Neural cell (in vitro differentiated cells): ENCODE measurements around the gene SLC7A6OS. TPM values are rescaled to one million over a fixed set of nuclear protein-coding genes. Genes with fewer than 3 reads are reported as not detected.

ENCODE experiments used
- H2AFZ ChIP-seq: fragments of 200-600, 300-800 bp; sonication (generic), shearing (Covaris generic); 2 replicates; pipeline ENCODE4 v1.6.0; 2014; ENCODE audit warnings: low read depth, mild to moderate bottlenecking, antibody characterized with exemption, low read length, moderate library complexity
- H3F3A ChIP-seq: fragments of 200-600 bp; shearing (Covaris generic); 2 replicates; pipeline ENCODE4 v1.6.1; 2016; ENCODE audit warnings: mild to moderate bottlenecking, moderate library complexity, mixed read lengths, antibody characterized with exemption, low read length; ENCODE audit not compliant: insufficient read depth, poor library complexity, severe bottlenecking
- H3K27ac ChIP-seq: fragments of 200-600, 300-800 bp; sonication (generic), shearing (Covaris generic); 2 replicates; pipeline ENCODE4 v1.5.1; 2014; ENCODE audit warnings: mild to moderate bottlenecking, low read length, moderate library complexity
- H3K27me3 ChIP-seq: fragments of 300-800, 200-600 bp; sonication (generic), shearing (Covaris generic); 2 replicates; pipeline ENCODE4 v1.6.0; 2014; ENCODE audit warnings: mild to moderate bottlenecking, low read depth, low read length, moderate library complexity; ENCODE audit not compliant: insufficient read depth
- H3K36me3 ChIP-seq: fragments of 300-800, 200-600 bp; sonication (generic), shearing (Covaris generic); 2 replicates; pipeline ENCODE4 v1.5.1; 2014; ENCODE audit warnings: mild to moderate bottlenecking, antibody characterized with exemption, low read length, moderate library complexity; ENCODE audit not compliant: insufficient read depth
- H3K4me2 ChIP-seq: fragments of 300-800, 200-600 bp; sonication (generic), shearing (Covaris generic); 2 replicates; pipeline ENCODE4 v1.6.0; 2014; ENCODE audit warnings: mild to moderate bottlenecking, low read length
- H3K4me3 ChIP-seq: fragments of 300-800, 200-600 bp; sonication (generic), shearing (Covaris generic); 2 replicates; pipeline ENCODE4 v1.5.1; 2014; ENCODE audit warnings: mild to moderate bottlenecking, low read length, moderate library complexity
- H3K79me2 ChIP-seq: fragments of 200-600 bp; shearing (Covaris generic); replicated peaks from 2 replicates; pipeline ENCODE4 v1.6.0; 2014; ENCODE audit warnings: mild to moderate bottlenecking, low read length, moderate library complexity; ENCODE audit not compliant: insufficient read depth
- H3K9ac ChIP-seq: fragments of 300-800, 200-600 bp; sonication (generic), shearing (Covaris generic); 2 replicates; pipeline ENCODE4 v1.6.1; 2016; ENCODE audit warnings: mild to moderate bottlenecking, low read length, mixed read lengths
- H3K9me2 ChIP-seq: fragments of 200-600 bp; shearing (Covaris generic); 2 replicates; pipeline ENCODE4 v1.6.1; 2016; ENCODE audit warnings: mild to moderate bottlenecking, low read length, mixed read lengths; ENCODE audit not compliant: insufficient read depth
- H3K9me3 ChIP-seq: fragments of 200-600, 300-800 bp; sonication (generic), shearing (Covaris generic); 2 replicates; pipeline ENCODE4 v1.6.1; 2016; ENCODE audit warnings: mild to moderate bottlenecking, mixed run types, low read length, moderate library complexity, mixed read lengths
- H4K20me1 ChIP-seq: fragments of 200-600 bp; shearing (Covaris generic); 2 replicates; pipeline ENCODE4 v1.6.1; 2016; ENCODE audit warnings: mild to moderate bottlenecking, mixed run types; ENCODE audit not compliant: insufficient read depth
- EP300 ChIP-seq: fragments of 450-650 bp; conservative IDR thresholded peaks from 2 replicates; pipeline ENCODE4 v1.6.1; 2014; ENCODE audit warnings: antibody characterized with exemption, mild to moderate bottlenecking, moderate library complexity; ENCODE audit not compliant: poor library complexity, severe bottlenecking
- EZH2 ChIP-seq: fragments of 200-600, 300-800 bp; shearing (Covaris generic), sonication (generic); IDR thresholded peaks from 2 replicates; pipeline ENCODE4 v1.6.1; 2014; ENCODE audit warnings: antibody characterized with exemption, low read length, borderline replicate concordance, mild to moderate bottlenecking; ENCODE audit not compliant: insufficient read depth, poor library complexity, severe bottlenecking
- MXI1 ChIP-seq: fragments of 450-650 bp; conservative IDR thresholded peaks from 2 replicates; pipeline ENCODE4 v1.6.1; 2014; ENCODE audit warnings: antibody characterized with exemption, mild to moderate bottlenecking; ENCODE audit not compliant: poor library complexity, severe bottlenecking
- POLR2AphosphoS5 ChIP-seq: IDR thresholded peaks from 2 replicates; pipeline ENCODE4 v1.6.1; 2012
- RAD21 ChIP-seq: fragments of 450-650 bp; conservative IDR thresholded peaks from 2 replicates; pipeline ENCODE4 v1.6.1; 2014; ENCODE audit warnings: antibody characterized with exemption, mild to moderate bottlenecking, moderate library complexity
- SMC3 ChIP-seq: fragments of 450-650 bp; conservative IDR thresholded peaks from 2 replicates; pipeline ENCODE4 v1.6.1; 2014; ENCODE audit warnings: antibody characterized with exemption, mild to moderate bottlenecking, moderate library complexity; ENCODE audit not compliant: poor library complexity
- TAF1 ChIP-seq: IDR thresholded peaks from 2 replicates; pipeline ENCODE4 v1.6.1; 2012; ENCODE audit warnings: low read depth
- polyA plus RNA-seq: library from polyadenylated mRNA; depleted of rRNA; stranded (reverse); fragments of >200 nt; gene quantifications from 2 replicates; pipeline ENCODE4 v1.2.3, GENCODE V29; 2014
- TF ChIP-seq, protein P1 (sequence below): fragments of 450-650 bp; IDR thresholded peaks from 2 replicates; pipeline ENCODE4 v1.5.1; 2014; ENCODE audit warnings: antibody characterized with exemption, mild to moderate bottlenecking, moderate library complexity; ENCODE audit not compliant: poor library complexity, severe bottlenecking
- TF ChIP-seq, protein P2 (sequence below): IDR thresholded peaks from 2 replicates; pipeline ENCODE4 v1.6.1; 2012; ENCODE audit warnings: borderline replicate concordance

Gene SLC7A6OS
- polyA plus RNA-seq, 1 donor from 2014 or later, result 21.3 TPM

DNA sequence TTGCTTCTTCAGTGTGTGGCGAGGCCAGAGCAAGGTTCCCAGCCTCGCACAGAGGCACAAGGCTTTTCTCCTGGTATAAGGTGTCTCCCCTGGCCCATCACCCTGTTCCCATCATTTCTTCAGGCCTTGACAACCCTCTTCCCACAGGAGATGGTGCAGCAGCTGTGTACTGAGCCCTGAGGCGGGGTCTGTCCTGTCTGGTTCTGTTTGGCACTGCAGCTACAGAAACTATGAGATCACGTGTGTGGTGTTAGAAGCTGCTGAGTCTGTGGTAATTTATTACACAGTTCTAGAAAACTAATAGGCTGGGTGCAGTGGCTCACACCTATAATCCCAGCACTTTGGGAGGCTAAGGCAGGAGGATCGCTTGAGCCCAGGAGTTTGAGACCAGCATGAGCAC is 58.4 kb downstream of the SLC7A6OS start:
- Histone ChIP-seq H3K9me3 (no peaks in the 10 kb centered on the region), H3K4me2 (no peak overlapping the region), H2AFZ (no peak overlapping the region), H3K9me2 (no peaks in the 10 kb centered on the region), H3K9ac (no peak overlapping the region), H3K27ac (no peak overlapping the region), H4K20me1 (no peaks in the 10 kb centered on the region), H3K36me3 (no peaks in the 10 kb centered on the region), H3K79me2 (no peaks in the 10 kb centered on the region), H3K4me3 (no peak overlapping the region), H3K27me3 (no peaks in the 10 kb centered on the region), H3F3A (no peaks in the 10 kb centered on the region)
- TF ChIP-seq POLR2AphosphoS5 (no peak), EZH2 (no peak), SMC3 (no peak), RAD21 (no peak), MXI1 (no peak), EP300 (no peak), TAF1 (no peak)
- TF ChIP-seq, protein P1, sequence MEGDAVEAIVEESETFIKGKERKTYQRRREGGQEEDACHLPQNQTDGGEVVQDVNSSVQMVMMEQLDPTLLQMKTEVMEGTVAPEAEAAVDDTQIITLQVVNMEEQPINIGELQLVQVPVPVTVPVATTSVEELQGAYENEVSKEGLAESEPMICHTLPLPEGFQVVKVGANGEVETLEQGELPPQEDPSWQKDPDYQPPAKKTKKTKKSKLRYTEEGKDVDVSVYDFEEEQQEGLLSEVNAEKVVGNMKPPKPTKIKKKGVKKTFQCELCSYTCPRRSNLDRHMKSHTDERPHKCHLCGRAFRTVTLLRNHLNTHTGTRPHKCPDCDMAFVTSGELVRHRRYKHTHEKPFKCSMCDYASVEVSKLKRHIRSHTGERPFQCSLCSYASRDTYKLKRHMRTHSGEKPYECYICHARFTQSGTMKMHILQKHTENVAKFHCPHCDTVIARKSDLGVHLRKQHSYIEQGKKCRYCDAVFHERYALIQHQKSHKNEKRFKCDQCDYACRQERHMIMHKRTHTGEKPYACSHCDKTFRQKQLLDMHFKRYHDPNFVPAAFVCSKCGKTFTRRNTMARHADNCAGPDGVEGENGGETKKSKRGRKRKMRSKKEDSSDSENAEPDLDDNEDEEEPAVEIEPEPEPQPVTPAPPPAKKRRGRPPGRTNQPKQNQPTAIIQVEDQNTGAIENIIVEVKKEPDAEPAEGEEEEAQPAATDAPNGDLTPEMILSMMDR, result no peak
- TF ChIP-seq, protein P2, sequence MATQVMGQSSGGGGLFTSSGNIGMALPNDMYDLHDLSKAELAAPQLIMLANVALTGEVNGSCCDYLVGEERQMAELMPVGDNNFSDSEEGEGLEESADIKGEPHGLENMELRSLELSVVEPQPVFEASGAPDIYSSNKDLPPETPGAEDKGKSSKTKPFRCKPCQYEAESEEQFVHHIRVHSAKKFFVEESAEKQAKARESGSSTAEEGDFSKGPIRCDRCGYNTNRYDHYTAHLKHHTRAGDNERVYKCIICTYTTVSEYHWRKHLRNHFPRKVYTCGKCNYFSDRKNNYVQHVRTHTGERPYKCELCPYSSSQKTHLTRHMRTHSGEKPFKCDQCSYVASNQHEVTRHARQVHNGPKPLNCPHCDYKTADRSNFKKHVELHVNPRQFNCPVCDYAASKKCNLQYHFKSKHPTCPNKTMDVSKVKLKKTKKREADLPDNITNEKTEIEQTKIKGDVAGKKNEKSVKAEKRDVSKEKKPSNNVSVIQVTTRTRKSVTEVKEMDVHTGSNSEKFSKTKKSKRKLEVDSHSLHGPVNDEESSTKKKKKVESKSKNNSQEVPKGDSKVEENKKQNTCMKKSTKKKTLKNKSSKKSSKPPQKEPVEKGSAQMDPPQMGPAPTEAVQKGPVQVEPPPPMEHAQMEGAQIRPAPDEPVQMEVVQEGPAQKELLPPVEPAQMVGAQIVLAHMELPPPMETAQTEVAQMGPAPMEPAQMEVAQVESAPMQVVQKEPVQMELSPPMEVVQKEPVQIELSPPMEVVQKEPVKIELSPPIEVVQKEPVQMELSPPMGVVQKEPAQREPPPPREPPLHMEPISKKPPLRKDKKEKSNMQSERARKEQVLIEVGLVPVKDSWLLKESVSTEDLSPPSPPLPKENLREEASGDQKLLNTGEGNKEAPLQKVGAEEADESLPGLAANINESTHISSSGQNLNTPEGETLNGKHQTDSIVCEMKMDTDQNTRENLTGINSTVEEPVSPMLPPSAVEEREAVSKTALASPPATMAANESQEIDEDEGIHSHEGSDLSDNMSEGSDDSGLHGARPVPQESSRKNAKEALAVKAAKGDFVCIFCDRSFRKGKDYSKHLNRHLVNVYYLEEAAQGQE, result no peak

DNA sequence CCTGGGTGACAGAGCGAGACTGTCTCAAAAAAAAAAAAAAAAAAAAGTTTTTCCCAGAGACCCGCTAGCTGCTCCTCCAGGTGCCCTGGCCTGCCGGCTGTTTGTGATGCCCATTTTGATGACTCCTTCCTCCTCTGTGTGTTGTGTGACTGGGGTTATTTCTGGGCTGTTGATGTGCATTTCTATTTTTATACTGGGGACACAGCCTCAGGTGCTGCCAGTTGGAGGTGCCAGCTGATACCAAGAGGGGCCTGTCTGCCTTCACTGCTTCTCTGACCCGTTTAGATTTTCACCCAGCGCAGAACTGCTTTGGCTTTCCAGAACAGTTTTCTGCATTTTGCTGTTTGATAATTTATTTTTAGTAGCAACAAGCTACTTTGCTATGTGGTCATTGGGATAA is 58.9 kb downstream of the SLC7A6OS start:
- H3K4me2 ChIP-seq, result no peak overlapping the region
- no peak for TF ChIP-seq MXI1
- no peak for TF ChIP-seq EP300
- TF ChIP-seq, protein P2, result no peak
- TF ChIP-seq SMC3, result no peak
- TF ChIP-seq EZH2, result no peak
- TF ChIP-seq RAD21, result no peak
- no peak for TF ChIP-seq TAF1
- no peak for TF ChIP-seq POLR2AphosphoS5
- TF ChIP-seq, protein P1, result no peak
- H3K27ac ChIP-seq, result no peak overlapping the region
- H3K4me3 ChIP-seq, result no peak overlapping the region
- H3F3A ChIP-seq, result no peaks in the 10 kb centered on the region
- H3K9me3 ChIP-seq, result no peaks in the 10 kb centered on the region
- H3K27me3 ChIP-seq, result no peaks in the 10 kb centered on the region
- H3K36me3 ChIP-seq, result no peaks in the 10 kb centered on the region
- no peaks in the 10 kb centered on the region for H3K79me2 ChIP-seq
- no peak overlapping the region for H2AFZ ChIP-seq
- no peaks in the 10 kb centered on the region for H4K20me1 ChIP-seq
- no peaks in the 10 kb centered on the region for H3K9me2 ChIP-seq
- H3K9ac ChIP-seq, result no peak overlapping the region
